Heart left ventricle (tissue), 13 donors: ENCODE data around the gene TMEM132D.

ENCODE experiments used
- CTCF ChIP-seq, 12 donors: fragments of 200-600 bp; sonication (generic) in 4 of 12; IDR thresholded peaks; one replicate each; pipeline versions ENCODE4 v1.5.0 to v1.8.0; 2018 to 2022; ENCODE audit warnings: antibody characterized with exemption in 12 of 12, mild to moderate bottlenecking in 5 of 12
- POLR2A ChIP-seq, 2 donors: fragments of 450-650 bp; IDR thresholded peaks; one replicate each; pipeline ENCODE4 v1.6.1; 2017; ENCODE audit warnings: antibody characterized with exemption in 2 of 2, mild to moderate bottlenecking in 2 of 2, moderate library complexity in 2 of 2
- donor health status: ischemic (EF 13 %, LVEDD 7.1; RV severe dilation, severe dysfunction).
- donor health status: DM: no; HTN: yes; CAD: no.
- donor health status: DM: no; HTN: no; CAD: no.
- donor health status: ischemic (EF 25% LVEDD 6.9; RV normal size, moderate dysfunction).
- donor health status: ischemic (EF 25% LVEDD 5.7; RV mildly dilated, moderate dysfunction).
- donor health status: ischemic (EF 35%, LVEDD 5.7; RV mildly dilated, moderate dysfunction).
- donor health status: nonischemic (EF 11% LVEDD 7.7; RV severe dilation, severe dysfunction).
- donor health status: DM: yes; HTN: yes; CAD: no.
- donor health status: PGD.
- donor health status: ischemic (EF 29% LVEDD 5.4; RV normal size, mild dysfunction).
- donor health status: nonischemic (EF 23%, LVEDD 6.1; RV moderate dilation, normal function).

GRCh38 chr12:129617849-129618248 is 286.0 kb downstream of the TMEM132D start:
- TF ChIP-seq CTCF (IDR thresholded peaks at IDR 0.05) (no peak), POLR2A (IDR thresholded peaks at IDR 0.05) (no peak)
